ENCODE measurements around the gene MFN2. TPM values are rescaled to one million over a fixed set of nuclear protein-coding genes. Genes with fewer than 3 reads are reported as not detected.

Gene MFN2
- total RNA-seq, 1 donor from 2014 or later: 78.9 TPM

DNA sequence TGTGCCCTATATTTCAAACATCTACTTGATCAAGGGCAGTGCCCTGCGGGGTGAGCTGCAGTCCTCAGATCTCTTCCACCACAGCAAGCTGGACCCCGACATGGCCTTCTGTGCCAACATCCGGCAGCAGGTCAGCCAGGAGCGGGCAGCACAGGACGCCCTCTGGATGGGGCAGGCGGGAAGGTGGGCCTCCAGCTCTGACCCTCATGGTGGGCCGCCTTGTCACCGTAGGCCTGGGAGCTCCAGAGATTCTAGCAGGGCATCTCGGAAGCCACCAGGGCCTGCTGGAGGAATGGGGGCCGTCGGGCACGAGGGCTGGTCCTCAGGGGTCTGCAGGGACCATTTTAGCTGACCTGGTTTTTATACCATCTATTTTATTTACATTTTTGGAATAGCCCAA is 15.6 kb upstream of the MFN2 start:
- no peaks in the 10 kb centered on the region for H3K9me3 Mint-ChIP-seq
- H3K27ac Mint-ChIP-seq (ENCODE audit: unreplicated experiment): no peak overlapping the region

DNA sequence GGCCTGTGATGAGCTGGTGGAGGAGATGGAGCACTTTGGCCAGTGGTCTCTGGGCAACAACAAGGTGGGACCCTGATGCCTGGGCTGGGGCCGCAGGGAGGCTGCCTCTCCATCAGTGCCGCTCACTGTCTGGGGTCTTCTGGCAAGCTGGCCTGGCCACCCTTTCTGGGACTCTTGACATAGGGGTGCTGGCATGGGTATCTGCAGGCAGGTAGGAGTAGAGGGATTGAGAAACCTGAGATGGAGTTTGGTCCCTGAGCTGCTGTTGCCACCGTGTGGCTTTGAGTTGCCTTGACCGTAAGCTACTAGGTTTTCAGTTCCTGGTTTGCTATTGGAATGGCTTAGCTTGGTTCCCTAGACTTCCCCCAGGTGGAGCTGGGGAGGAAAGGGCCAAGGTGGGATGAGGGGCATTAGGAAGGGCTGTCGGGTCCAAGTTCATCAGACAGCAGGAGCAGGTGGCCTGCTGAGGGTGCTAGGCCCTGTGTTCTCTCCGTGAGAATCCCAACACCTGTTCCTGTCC is 13.2 kb upstream of the MFN2 start:
- TF ChIP-seq, protein P1, sequence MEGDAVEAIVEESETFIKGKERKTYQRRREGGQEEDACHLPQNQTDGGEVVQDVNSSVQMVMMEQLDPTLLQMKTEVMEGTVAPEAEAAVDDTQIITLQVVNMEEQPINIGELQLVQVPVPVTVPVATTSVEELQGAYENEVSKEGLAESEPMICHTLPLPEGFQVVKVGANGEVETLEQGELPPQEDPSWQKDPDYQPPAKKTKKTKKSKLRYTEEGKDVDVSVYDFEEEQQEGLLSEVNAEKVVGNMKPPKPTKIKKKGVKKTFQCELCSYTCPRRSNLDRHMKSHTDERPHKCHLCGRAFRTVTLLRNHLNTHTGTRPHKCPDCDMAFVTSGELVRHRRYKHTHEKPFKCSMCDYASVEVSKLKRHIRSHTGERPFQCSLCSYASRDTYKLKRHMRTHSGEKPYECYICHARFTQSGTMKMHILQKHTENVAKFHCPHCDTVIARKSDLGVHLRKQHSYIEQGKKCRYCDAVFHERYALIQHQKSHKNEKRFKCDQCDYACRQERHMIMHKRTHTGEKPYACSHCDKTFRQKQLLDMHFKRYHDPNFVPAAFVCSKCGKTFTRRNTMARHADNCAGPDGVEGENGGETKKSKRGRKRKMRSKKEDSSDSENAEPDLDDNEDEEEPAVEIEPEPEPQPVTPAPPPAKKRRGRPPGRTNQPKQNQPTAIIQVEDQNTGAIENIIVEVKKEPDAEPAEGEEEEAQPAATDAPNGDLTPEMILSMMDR (conservative IDR thresholded peaks at IDR 0.05): peak; percentile 61
- Mint-ChIP-seq H3K9me3 (no peaks in the 10 kb centered on the region), H3K27ac (ENCODE audit: unreplicated experiment) (no peak overlapping the region), H3K4me1 (no peaks in the 10 kb centered on the region), H3K4me3 (no peak overlapping the region), H3K36me3 (ENCODE audit: low read depth) (peaks cover 4% of the 10 kb centered on the region), H3K27me3 (ENCODE audit: low read depth) (no peaks in the 10 kb centered on the region)
- no peak for DNase-seq (ENCODE audit: low read depth, low spot score)

More for the DNA sequence above, 15.6 kb upstream of the MFN2 start:
- H3K4me1 Mint-ChIP-seq: no peaks in the 10 kb centered on the region
- DNase-seq (ENCODE audit: low read depth, low spot score): no peak
- no peak overlapping the region for H3K4me3 Mint-ChIP-seq
- H3K36me3 Mint-ChIP-seq (ENCODE audit: low read depth): peaks cover 4% of the 10 kb centered on the region
- TF ChIP-seq, protein P1 (conservative IDR thresholded peaks at IDR 0.05): no peak
- H3K27me3 Mint-ChIP-seq (ENCODE audit: low read depth): no peaks in the 10 kb centered on the region

DNA sequence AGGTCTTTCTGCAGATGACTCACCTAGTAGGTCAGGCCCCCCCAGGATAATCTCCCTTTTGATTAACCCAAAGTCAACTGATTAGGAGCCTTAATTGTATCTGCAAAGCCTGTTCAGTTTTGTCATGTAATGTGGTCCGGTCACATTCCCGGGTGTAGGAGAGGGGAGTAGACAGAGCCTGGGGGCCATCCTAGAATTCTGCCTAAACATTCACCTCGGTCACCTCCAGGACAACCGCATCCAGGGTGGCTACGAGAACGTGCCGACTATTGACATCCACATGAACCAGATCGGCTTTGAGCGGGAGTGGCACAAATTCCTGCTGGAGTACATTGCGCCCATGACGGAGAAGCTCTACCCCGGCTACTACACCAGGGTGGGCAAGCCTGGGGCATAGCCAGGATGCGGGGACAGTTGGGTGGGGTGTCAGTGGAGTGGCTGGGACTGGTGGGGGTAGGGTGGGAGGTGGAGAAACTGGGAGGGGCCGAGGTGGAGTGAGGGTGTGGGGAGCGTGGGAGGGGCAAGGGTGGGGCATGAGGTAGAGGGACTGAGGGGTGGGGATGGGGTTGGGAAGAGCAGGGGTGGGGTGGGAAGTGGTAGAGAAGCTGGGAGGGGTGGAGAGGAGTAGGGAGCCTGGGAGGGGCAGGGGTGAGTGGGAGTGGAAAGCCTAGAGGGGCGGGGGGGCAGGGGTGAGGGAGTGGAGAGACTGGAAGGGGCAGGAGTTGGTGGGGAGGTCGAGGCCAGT is 9.6 kb upstream of the MFN2 start:
- TF ChIP-seq, protein P1 (conservative IDR thresholded peaks at IDR 0.05): no peak
- Mint-ChIP-seq H3K4me3 (no peak overlapping the region), H3K36me3 (ENCODE audit: low read depth) (no peaks in the 10 kb centered on the region), H3K27ac (ENCODE audit: unreplicated experiment) (no peak overlapping the region), H3K27me3 (ENCODE audit: low read depth) (no peaks in the 10 kb centered on the region), H3K4me1 (no peaks in the 10 kb centered on the region), H3K9me3 (no peaks in the 10 kb centered on the region)
- no peak for DNase-seq (ENCODE audit: low read depth, low spot score)

DNA sequence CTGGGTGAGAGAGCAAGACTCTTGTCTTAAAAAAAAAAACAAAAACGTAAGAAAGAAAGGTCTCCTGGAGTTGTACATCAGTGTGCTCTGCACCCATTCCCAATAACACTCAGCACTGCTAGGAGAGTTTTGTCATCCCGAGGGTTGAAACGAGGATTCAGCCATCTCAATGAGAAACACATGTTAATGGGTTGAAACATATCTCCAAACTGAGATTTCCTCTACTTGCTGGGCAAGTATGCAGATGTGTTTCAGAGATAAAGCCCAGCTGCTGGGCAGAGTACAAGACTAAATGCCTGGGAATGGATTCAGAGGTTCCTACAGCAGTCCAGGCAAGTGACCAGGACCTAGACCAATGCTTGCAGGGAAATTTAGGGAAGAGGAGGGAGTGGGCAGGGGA is 2.6 kb upstream of the MFN2 start:
- Mint-ChIP-seq H3K4me3 (peak overlapping the region; percentile 27), H3K36me3 (ENCODE audit: low read depth) (no peaks in the 10 kb centered on the region), H3K4me1 (peaks cover 24% of the 10 kb centered on the region), H3K27ac (ENCODE audit: unreplicated experiment) (peak overlapping the region; percentile 54), H3K9me3 (no peaks in the 10 kb centered on the region), H3K27me3 (ENCODE audit: low read depth) (no peaks in the 10 kb centered on the region)
- TF ChIP-seq, protein P1 (conservative IDR thresholded peaks at IDR 0.05): no peak
- no peak for DNase-seq (ENCODE audit: low read depth, low spot score)

DNA sequence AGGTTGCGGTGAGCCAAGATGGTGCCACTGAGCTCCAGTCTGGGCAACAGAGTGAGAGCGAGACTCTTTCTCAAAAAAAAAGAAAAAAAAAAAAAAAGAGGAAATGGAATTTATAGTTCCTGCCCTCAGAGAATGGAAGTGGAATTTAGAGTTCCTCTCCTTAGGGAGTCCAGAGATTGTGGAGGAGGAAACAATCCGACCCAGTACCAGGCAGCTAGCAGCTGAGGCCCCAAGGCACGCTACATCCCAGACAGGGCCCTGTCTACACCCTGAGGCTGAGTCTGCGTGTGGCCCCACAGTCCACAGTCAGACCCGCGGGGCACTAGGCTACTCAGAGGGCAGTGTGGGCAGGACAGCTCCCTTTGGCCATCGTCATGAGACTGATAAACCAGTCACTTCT is 1.9 kb upstream of the MFN2 start:
- H3K9me3 Mint-ChIP-seq: no peaks in the 10 kb centered on the region
- no peak overlapping the region for H3K27ac Mint-ChIP-seq (ENCODE audit: unreplicated experiment)
- TF ChIP-seq, protein P1 (conservative IDR thresholded peaks at IDR 0.05): no peak
- no peak for DNase-seq (ENCODE audit: low read depth, low spot score)
- H3K36me3 Mint-ChIP-seq (ENCODE audit: low read depth): no peaks in the 10 kb centered on the region
- no peaks in the 10 kb centered on the region for H3K27me3 Mint-ChIP-seq (ENCODE audit: low read depth)
- peaks cover 24% of the 10 kb centered on the region for H3K4me1 Mint-ChIP-seq
- H3K4me3 Mint-ChIP-seq: peak overlapping the region; percentile 41
